HG03097 (cell line): ENCODE measurements around the gene SLC35G3.
"Not testable (repeated sequence)": the region's sequence is repeated elsewhere in the genome, so short reads cannot be mapped to it uniquely, and the experiment has no call there.

Experiments used
- ATAC-seq: cut with Tn5 transposase; IDR thresholded peaks from one replicate; pipeline ENCODE4 v1.9.1; 2021; ENCODE audit not compliant: unreplicated experiment, low FRiP score

SLC35G3 gene

DNA sequence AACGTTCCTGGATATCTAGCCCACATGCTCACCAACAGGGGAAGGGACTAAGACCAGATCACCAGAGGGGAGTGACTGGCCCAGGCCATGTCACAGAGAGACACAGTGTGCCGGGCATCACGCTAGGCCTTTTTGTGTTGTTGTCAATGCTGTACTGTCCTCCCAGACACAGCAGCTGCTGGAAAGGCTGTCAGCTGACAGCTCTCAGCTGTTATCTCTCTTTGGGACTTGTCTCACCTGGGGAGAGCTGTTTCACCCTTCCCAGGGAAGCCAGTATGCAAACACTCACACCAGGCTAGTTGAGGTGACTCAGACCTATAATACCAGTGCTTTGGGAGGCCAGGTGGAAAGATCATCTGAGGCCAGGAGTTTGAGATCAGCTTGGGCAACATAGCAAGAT lies 27.1 kb downstream of the SLC35G3 start:
- no peak for ATAC-seq

GRCh38 chr17:35166526-35166925 lies 27.7 kb downstream of the SLC35G3 start:
- ATAC-seq = no peak

DNA sequence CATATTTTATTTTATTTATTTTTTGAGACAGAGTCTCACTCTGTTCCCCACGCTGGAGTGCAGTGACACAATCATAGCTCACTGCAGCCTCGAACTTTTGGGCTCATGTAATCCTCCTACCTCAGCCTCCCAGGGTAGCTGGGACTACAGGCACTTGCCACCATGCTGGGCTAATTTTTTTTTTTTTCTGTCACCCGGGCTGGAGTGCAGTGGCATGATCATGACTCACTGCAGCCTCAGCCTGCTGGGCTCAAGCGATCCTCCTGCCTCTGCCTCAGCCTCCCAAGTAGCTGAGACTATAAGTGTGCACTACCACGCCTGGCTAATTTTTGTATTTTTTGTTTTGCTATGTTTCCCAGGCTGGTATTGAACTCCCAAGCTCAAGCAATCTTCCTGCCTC lies 29.5 kb downstream of the SLC35G3 start:
- no peak for ATAC-seq

GRCh38 chr17:35163886-35164285 lies 30.3 kb downstream of the SLC35G3 start:
- ATAC-seq = no peak

GRCh38 chr17:35162755-35163154 lies 31.4 kb downstream of the SLC35G3 start:
- no peak for ATAC-seq

DNA sequence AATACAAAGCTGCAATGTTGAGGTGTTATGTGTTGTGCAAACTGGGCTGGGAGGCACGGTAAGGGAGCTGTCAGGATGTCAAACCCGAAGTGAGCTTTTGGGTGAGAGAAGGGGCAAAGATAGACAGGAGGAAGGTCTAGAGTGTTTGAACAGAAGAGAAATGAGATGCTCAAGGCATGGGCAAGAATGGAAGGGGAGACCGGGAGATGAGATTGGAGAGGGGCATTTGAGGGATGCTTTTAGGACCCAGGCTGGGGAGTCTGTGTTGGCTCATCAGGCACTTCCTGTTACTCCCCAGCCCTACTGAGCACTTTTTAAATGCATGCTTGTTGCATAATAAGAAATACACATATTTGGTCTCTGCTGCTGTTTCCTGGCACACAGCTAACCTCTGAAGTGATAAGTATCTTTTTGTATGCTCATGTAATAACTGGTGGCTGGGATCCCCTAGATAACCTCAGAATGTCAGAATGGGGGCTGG lies 32.9 kb downstream of the SLC35G3 start:
- ATAC-seq = no peak

DNA sequence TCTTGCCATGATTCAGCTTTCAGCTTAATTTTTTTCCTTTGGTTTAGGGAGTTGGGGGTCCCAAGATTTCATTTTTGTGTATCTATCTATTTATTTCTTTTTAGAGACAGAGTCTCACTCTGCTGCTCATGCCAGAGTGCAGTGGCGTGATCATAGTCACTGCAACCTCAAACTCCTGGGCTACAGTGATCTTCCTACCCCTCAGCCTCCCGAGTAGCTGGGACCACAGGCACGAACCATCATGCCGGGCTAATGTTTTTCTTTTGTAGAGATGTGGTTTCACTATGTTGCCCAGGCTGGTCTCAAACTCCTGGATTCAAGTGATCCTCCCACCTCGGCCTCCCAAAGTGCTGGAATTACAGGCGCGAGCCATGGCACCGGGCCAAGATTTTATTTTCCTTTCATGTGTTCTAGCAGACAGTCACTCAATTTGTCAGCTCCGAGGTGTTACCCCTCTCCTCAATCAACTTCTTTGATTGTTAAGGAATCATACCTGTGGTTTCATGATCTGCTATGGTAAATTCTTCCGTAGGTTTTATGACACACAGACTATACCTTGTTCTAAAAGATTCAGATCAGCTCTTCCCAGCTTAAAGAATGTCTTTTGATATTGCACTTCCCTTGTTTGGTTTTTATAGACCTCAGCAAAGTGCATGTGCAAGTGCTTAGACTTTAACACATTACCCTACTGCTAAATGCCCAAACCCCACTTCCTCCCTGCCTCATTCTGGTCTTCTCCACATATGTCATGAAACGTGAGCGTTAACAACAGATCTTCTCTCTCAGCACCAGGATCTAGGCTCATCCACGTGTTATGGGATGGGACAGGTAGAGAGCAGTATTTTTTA lies 33.6 kb downstream of the SLC35G3 start:
- ATAC-seq = no peak

DNA sequence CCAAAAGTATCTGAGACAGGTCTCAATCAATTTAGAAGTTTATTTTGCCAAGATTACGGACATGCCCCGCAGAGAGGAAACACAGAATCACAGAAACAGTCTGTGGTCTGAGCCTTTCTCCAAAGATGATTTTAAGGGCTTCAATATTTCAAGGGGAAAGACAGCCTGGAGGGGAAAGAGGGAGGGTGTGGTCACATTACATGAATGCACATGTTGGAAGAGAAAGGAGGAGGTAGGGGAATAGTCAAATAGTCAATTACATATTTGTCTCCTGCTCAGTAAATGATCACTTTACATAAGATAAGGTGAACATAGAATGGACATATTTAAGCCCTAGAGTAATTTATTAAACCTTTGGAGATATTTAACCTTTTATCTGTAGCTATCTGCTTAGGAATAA lies 34.3 kb downstream of the SLC35G3 start:
- no peak for ATAC-seq

GRCh38 chr17:35155246-35155645 lies 38.9 kb downstream of the SLC35G3 start:
- ATAC-seq = no peak

DNA sequence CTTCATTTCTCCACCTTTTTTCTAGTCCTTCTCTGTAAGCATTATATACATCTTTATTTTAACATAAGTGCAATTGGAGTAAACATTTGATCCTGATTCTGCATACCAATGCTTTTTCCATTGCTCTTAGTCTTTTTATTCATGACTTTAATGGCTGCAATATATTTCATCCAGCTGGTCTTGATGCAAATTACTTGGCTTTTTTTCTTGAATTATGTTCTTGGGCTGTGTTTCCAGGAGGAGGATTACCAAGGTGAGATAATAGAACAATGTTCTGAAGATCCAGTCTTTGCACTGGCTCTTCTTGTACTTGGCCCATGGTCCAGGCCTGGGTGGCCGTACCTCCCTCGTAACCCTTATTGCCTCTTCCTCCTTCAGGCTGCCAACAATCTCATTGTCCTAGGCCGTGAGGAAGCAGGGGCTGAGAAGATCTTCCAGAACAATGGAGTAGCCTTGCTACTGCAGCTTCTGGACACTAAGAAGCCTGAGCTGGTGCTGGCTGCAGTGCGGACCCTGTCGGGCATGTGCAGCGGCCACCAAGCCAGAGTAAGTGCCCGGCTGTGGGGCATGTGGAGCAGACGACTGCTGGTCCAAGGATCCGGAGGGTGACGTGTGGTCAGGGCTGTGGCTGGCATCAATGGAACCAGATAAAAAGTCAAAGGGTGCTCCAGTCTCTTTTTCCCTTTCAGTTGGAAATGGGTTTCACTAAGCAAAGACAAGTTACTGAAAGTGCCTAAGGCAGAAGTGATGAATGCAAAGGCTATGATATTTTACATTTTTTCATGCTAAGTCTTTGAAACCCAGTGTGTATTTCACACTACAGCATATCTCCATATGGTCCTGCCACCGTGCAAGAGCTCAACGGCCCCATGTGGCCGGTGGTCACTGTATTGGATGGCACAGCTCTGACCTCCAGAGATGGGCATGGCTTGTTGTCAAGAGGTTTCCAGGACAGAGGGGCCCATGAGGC lies 39.7 kb downstream of the SLC35G3 start:
- ATAC-seq = no peak

DNA sequence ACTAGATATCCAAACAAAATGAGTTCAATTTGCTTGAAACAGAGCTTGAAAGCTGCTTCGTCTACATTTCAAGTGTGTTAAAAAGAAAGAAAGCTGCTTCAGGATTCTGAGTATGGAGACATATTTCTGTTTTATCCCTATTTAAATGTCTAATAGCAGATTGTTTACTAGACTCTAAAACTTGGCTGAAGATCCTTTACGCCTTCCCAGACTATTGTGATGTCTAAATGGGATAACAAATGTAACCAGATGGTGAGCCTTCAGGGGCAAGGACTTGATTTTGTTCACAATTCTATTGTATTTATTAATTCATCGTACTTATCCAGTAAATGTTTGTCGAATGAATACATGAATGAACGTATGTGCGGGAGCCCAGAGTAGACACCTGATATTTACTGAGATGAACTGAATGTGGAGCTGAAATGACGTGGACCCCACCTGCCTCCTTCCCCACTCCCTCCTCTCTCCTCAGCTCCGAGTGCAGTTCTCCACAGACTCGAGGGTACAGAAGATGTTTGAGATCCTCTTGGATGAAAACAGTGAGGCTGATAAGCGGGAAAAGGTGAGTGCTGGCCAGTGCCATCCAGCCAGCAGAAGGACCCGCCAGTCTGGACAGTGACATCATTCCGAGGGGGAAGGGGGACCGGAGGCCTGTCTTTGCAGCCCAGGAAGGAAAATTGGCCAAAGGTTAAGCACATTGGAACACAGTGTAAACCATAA lies 41.6 kb downstream of the SLC35G3 start:
- no peak for ATAC-seq

DNA sequence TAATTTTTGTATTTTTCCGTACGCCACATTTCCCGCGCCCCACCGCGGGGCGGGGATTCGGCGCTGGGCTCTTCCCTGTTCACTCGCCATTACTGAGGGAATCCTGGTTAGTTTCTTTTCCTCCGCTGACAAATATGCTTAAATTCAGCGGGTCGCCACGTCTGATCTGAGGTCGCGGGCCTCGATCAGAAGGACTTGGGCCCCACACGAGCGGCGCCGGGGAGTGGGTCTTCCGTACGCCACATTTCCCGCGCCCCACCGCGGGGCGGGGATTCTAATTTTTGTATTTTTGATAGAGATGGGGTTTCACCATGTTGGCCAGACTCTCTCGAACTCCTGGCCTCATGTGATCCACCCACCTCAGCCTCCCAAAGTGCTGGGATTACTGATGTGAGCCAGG lies 43.1 kb downstream of the SLC35G3 start:
- ATAC-seq = not testable (repeated sequence)

- no peak for ATAC-seq
Observed at GRCh38 chr17:35149941-35150340, 44.3 kb downstream of the SLC35G3 start.

DNA sequence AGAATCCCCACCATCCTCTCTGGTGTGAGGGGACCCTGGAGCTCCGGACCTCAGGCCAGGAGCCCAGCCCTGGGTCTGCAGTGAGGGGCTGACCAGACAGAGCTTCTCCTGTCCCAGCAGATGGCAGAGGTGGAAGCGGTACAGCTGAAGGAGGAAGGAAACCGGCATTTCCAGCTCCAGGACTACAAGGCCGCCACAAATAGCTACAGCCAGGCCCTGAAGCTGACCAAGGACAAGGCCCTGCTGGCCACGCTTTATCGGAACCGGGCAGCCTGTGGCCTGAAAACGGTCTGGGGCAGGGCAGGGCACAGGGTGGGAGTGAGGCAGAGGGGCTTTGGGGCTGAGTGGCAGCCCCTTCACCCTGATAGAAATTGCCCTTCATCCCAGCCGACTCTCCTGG lies 46.0 kb downstream of the SLC35G3 start:
- no peak for ATAC-seq

GRCh38 chr17:35147375-35147905 lies 46.8 kb downstream of the SLC35G3 start, which contains the start of gene UNC45B:
Gene UNC45B (plus strand): TSS chr17:35147817. CDS start chr17:35148264, 447 bp downstream.
- no peak for ATAC-seq

DNA sequence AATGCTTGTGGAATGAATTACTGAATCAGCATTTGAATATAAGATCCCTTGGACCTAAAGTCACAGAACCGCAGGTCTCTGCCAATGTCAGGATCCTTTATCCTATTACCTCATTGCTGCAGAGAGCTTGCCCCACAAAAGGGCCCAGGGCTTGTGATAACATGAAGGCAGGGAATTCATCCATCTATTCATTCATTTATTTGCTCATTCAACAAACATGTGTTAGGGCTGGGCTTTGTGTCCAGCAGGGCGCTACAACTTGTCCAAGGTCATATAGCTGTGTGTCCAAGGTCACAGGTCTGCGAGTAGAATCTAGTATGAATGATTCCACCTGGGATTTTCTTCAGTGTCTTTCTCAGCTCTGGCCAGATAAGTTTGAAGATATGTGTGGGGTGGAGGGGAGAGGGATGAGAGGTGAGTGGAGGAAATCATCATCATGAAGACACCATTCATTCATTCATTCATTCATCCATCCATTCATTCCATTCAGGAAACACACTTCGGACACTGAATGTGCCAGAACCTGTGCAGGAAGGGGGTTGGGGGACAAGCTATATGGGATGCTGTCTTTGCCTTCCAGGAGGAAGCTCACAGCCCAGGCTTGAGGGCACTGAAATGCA lies 47.9 kb downstream of the SLC35G3 start:
- no peak for ATAC-seq

DNA sequence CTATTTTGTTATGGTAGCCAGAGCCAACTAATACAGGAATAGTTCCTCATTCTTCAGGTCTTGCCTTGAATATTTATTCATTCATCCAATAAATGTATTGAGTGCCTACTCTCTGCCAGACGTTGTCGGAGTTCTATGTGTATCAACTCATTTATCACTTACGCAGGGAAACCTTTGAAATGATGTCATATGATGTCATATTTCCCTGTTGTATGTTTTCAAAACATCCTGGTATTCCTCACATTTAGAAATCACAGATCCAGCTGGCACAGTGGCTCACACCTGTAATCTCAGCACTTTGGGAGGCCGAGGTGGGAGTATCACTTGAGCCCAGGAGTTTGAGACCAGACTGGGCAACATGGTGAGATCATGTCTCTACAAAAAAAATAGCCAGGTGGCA lies 49.4 kb downstream of the SLC35G3 start:
- no peak for ATAC-seq
